ENCODE measurements around the gene FBXL13.
"Not testable (repeated sequence)": the region's sequence is repeated elsewhere in the genome, so short reads cannot be mapped to it uniquely, and the experiment has no call there.

The FBXL13 gene

DNA sequence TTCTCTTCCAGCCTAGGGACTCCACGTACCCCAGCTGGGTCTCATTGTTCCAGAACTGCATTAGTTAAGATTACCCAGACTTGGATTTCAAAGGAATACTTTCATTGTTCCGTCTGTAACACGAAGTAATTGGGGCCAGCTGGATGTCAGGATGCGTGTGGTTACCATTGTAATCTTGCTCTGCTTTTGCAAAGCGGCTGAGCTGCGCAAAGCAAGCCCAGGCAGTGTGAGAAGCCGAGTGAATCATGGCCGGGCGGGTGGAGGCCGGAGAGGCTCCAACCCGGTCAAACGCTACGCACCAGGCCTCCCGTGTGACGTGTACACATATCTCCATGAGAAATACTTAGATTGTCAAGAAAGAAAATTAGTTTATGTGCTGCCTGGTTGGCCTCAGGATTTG lies 140.8 kb downstream of the FBXL13 start:
- no peak for DNase-seq

GRCh38 chr7:102931757-102932156 lies 142.8 kb downstream of the FBXL13 start:
- no peak for DNase-seq

- DNase-seq, result no peak
These were observed 147.2 kb downstream of the FBXL13 start for GRCh38 chr7:102927312-102927933.

DNA sequence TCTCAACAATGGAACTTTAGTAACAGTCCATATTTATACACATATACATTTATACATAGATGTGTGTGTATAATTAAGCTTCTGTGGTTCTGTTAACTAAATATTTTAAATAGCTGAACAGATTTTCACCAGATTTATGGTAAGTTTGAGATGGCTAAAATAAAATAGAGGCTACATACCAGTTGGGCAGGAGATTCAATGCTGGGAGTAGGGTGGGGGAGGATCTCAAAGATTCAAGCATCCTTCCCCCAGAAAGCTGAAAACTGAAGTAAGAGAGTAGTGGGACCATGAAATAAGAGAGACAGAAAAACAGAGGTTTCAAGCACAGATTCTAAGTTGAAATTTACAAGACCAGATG lies 147.8 kb downstream of the FBXL13 start:
- no peak for DNase-seq

DNA sequence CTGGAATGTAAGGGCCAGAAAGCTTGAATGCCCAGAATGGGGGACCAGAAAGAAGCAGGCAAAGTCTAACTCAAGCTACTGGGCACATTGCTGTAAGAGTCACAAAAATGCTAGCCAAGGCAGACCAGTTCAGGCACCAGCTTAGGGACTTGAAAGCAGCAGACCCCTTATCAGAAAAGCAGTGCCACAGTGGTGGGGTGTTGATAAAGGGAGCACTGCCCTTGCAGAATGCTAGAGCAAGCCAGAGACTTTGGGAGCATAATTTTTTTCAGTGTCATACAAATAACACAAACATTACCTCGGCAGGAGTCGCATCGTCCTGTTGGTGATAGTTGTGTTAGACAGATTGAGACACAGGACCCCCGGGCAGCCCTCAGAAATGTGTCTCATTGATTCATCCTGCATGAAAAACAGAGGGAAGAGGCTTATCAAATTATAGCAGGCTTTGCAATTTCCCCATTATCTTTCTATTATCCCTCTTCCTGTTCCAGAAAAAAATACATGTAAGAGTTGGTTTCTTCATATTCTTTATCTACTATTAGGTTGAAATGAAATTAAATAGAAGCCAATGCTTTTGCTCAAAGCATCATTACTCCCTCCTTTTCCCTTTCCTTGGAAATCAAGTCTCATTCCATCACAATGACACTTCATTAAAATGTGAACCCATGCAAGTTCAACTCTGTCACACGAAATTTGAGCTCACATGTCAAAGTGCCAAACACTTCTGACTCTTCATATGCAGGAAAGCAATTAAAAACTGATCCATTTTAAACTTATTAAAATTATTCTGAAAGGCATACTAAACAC lies 148.4 kb downstream of the FBXL13 start:
- no peak for DNase-seq

GRCh38 chr7:102918845-102919244 lies 155.8 kb downstream of the FBXL13 start:
- no peak for DNase-seq

DNA sequence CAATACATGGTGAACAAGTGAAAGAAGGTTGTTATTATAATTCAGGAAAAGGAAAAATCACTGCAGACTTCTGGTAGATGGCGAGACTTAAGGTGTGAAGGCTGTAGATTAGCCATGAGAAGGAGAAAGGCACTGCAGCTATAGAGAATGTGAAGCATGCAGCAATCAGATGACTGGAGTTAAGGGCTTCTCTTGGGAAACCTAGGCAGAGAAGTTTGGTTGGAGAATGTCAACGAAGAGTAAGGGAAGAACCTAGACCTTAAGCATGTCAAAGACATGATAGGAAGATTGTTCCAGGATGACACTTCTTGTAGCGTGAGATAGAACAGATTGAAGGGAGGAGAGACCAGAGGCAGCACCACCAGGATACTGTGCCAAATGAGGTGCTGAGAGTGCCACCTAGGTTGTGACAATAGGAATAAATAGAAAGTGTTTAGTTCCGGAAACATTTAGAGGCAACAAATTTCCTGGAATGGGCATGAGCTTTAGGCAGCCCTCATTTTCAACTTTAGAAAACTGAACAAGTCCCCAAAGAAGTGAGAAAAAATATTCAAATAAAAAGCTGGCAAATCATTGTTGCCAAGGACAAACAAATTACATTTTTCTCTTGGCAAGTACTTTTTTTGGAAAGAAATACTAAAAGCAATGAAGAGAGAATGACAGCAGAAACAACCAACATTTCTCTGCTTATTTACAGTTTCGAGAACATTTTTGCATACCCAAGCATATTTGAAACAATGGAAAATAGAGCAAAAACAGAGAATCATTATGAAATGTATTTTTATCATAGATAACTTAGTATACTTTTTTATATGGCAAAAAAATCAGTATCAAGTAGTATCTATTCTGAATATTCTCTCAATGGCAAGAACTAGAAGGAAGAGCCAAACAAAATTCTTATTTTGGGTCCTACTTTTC lies 156.9 kb downstream of the FBXL13 start:
- no peak for DNase-seq

- DNase-seq, result no peak
These were observed 157.7 kb downstream of the FBXL13 start for GRCh38 chr7:102916881-102917280.

GRCh38 chr7:102916426-102916825 lies 158.2 kb downstream of the FBXL13 start:
- no peak for DNase-seq

- DNase-seq, result no peak
These were observed 160.0 kb downstream of the FBXL13 start for GRCh38 chr7:102914585-102914984.

GRCh38 chr7:102913826-102914225 lies 160.8 kb downstream of the FBXL13 start:
- DNase-seq, result no peak

GRCh38 chr7:102912742-102913141 lies 161.9 kb downstream of the FBXL13 start, which contains the start of gene LRRC17:
TSS of gene LRRC17 (plus strand) at chr7:102913000. CDS start at chr7:102933914, 20,914 bp downstream.
- no peak for DNase-seq

- no peak for DNase-seq
These were observed 165.9 kb downstream of the FBXL13 start for GRCh38 chr7:102908676-102909075.

GRCh38 chr7:102903576-102903975 lies 171.0 kb downstream of the FBXL13 start:
- DNase-seq, result not testable (repeated sequence)

- DNase-seq, result not testable (repeated sequence)
These were observed 172.5 kb downstream of the FBXL13 start for GRCh38 chr7:102902052-102902451.

GRCh38 chr7:102898532-102898859 lies 176.1 kb downstream of the FBXL13 start:
- DNase-seq, result no peak

- DNase-seq, result no peak
These were observed 176.6 kb downstream of the FBXL13 start for GRCh38 chr7:102897856-102898531.

DNA sequence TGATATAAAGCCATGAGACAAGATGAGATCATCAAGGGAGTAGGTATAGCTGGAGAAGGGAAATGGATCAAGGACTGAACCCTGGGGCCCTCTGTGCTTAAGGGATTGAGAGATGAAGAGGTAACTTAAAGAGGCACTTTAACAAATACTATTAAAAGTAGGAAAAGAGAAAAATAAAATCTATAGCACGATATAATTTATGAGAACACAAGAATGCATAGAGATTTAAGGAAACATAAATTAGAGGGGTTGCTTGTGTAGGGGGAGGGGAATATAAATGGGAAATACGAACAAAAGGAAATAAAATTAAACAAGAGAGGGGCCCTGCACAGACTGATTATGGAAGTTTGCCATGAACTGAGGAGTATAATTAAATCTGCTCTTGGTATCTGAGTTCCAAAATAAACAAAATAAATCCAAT lies 177.4 kb downstream of the FBXL13 start:
- DNase-seq, result no peak

DNA sequence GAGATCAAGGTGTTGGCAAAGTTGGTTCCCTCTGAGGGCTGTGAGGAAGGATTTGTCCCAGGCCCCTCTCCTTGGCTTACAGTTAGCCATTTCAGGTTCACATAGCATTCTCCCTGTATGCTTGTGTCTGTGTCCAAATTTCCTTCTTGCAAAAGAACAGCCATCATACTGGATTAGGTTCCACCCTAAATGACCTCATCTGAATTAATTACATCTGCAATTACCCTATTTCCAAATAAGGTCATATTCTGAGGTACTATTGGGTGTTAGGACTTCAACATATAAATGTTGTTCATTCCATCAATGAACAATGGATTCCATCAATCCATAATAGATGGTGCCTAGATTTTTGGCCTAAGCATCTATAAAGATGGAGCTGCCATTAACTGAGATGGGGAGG lies 178.0 kb downstream of the FBXL13 start:
- no peak for DNase-seq

- DNase-seq, result no peak
These were observed 179.0 kb downstream of the FBXL13 start for GRCh38 chr7:102895602-102896001.

- no peak for DNase-seq
These were observed 181.8 kb downstream of the FBXL13 start for GRCh38 chr7:102892631-102893278.

- no peak for DNase-seq
These were observed 182.8 kb downstream of the FBXL13 start for GRCh38 chr7:102891693-102892261.

All from activated CD4-positive, alpha-beta T cell treated with anti-CD3 and anti-CD28 coated beads, Interleukin-2, Interleukin-6, amounts not matched to agents 100 ng/mL and 50 ng/mL, durations not matched to agents 16 hours and 8 hours (primary cell).